ENCODE results near the gene AOX1. TPM values are rescaled to one million over a fixed set of nuclear protein-coding genes. Genes with fewer than 3 reads are reported as not detected.

AOX1 gene
- total and polyA plus RNA-seq, 2 donors (not counting 1 experiment from before 2014, with no cell fraction given): 0.18 TPM; not detected in 1

GRCh38 chr2:200652158-200652557 lies 66.3 kb downstream of the AOX1 start:
- H3K27ac Mint-ChIP-seq: no peak overlapping the region
- no peak overlapping the region for H3K4me3 Mint-ChIP-seq
- H4K20me1 ChIP-seq (ENCODE audit: control insufficient read depth, insufficient read depth, low read length, poor library complexity, severe bottlenecking): no peaks in the 10 kb centered on the region
- no peak overlapping the region for H3K4me2 ChIP-seq (replicated peaks; ENCODE audit: low read depth, low read length, poor library complexity, severe bottlenecking)
- peaks cover 30% of the 10 kb centered on the region for H3K27me3 Mint-ChIP-seq
- no peaks in the 10 kb centered on the region for H3K4me1 Mint-ChIP-seq
- no peaks in the 10 kb centered on the region for H3K27me3 ChIP-seq (replicated peaks in 1 of 4; ENCODE audit: control extremely low read depth in 1 of 4, control insufficient read depth in 3 of 4, insufficient read depth in 4 of 4, low read length in 3 of 4)
- no peaks in the 10 kb centered on the region for H3K36me3 ChIP-seq (replicated peaks in 1 of 2; ENCODE audit: control extremely low read depth in 1 of 2, control insufficient read depth in 1 of 2, extremely low read depth in 1 of 2, insufficient read depth in 2 of 2, low read length in 1 of 2)
- ChIA-PET CTCF (interaction anchor here (0.6 kb wide), 1 partner anchor 1897 kb away, joined by 3 read pairs; no protein-coding TSS in a partner anchor), POLR2A (no interaction called here)
- H3K79me2 ChIP-seq (ENCODE audit: control insufficient read depth, insufficient read depth, low read length): no peaks in the 10 kb centered on the region
- H2AFZ ChIP-seq (ENCODE audit: insufficient read depth, low read depth, low read length, poor library complexity, severe bottlenecking): no peak overlapping the region
- no peak overlapping the region for H3K4me3 ChIP-seq (ENCODE audit: control extremely low read depth in 1 of 5, extremely low read depth in 1 of 5, insufficient read depth in 1 of 5, low read depth in 2 of 5, low read length in 4 of 5)
- no peaks in the 10 kb centered on the region for H3K4me1 ChIP-seq (ENCODE audit: control insufficient read depth in 2 of 2, insufficient read depth in 2 of 2, low read length in 2 of 2)
- no peak overlapping the region for H3K9ac ChIP-seq (ENCODE audit: low read length)
- H3K9me3 Mint-ChIP-seq (ENCODE audit: insufficient read depth): no peaks in the 10 kb centered on the region
- TF ChIP-seq CTCF (IDR thresholded peaks at IDR 0.05) (no peak), EZH2 (IDR thresholded peaks at IDR 0.05; ENCODE audit: borderline replicate concordance, insufficient read depth, low read depth, low read length, poor library complexity, severe bottlenecking) (no peak)
- intact Hi-C loops (cut with micrococcal nuclease): no loop called here
- DNase-seq (no peak), ATAC-seq (ENCODE audit: low read depth) (no peak)
- H3K27ac ChIP-seq (ENCODE audit: low read length in 2 of 2): no peak overlapping the region
- H3K9me3 ChIP-seq (ENCODE audit: control extremely low read depth in 1 of 3, control insufficient read depth in 2 of 3, insufficient read depth in 1 of 3, low read length in 2 of 3): no peaks in the 10 kb centered on the region
- 67% methylated on average over 1 of the region's 1 CpG for WGBS (ENCODE audit: insufficient coverage)

GRCh38 chr2:200653021-200653420 lies 67.2 kb downstream of the AOX1 start:
- H3K27me3 ChIP-seq (replicated peaks in 1 of 4; ENCODE audit: control extremely low read depth in 1 of 4, control insufficient read depth in 3 of 4, insufficient read depth in 4 of 4, low read length in 3 of 4): no peaks in the 10 kb centered on the region
- Mint-ChIP-seq H3K27ac (no peak overlapping the region), H3K4me3 (no peak overlapping the region), H3K27me3 (peaks cover 30% of the 10 kb centered on the region), H3K4me1 (no peaks in the 10 kb centered on the region), H3K9me3 (ENCODE audit: insufficient read depth) (no peaks in the 10 kb centered on the region)
- ChIA-PET POLR2A (no interaction called here), CTCF (no interaction called here)
- H3K4me1 ChIP-seq (ENCODE audit: control insufficient read depth in 2 of 2, insufficient read depth in 2 of 2, low read length in 2 of 2): no peaks in the 10 kb centered on the region
- TF ChIP-seq CTCF (IDR thresholded peaks at IDR 0.05) (no peak), EZH2 (IDR thresholded peaks at IDR 0.05; ENCODE audit: borderline replicate concordance, insufficient read depth, low read depth, low read length, poor library complexity, severe bottlenecking) (no peak)
- H3K4me3 ChIP-seq (ENCODE audit: control extremely low read depth in 1 of 5, extremely low read depth in 1 of 5, insufficient read depth in 1 of 5, low read depth in 2 of 5, low read length in 4 of 5): no peak overlapping the region
- no peaks in the 10 kb centered on the region for H3K9me3 ChIP-seq (ENCODE audit: control extremely low read depth in 1 of 3, control insufficient read depth in 2 of 3, insufficient read depth in 1 of 3, low read length in 2 of 3)
- no CpG with 5 or more reads among the region's 3 CpGs for WGBS (ENCODE audit: insufficient coverage)
- no peaks in the 10 kb centered on the region for H4K20me1 ChIP-seq (ENCODE audit: control insufficient read depth, insufficient read depth, low read length, poor library complexity, severe bottlenecking)
- no peak for ATAC-seq (ENCODE audit: low read depth)
- no peak overlapping the region for H3K9ac ChIP-seq (ENCODE audit: low read length)
- H2AFZ ChIP-seq (ENCODE audit: insufficient read depth, low read depth, low read length, poor library complexity, severe bottlenecking): no peak overlapping the region
- no peak overlapping the region for H3K27ac ChIP-seq (ENCODE audit: low read length in 2 of 2)
- no peaks in the 10 kb centered on the region for H3K36me3 ChIP-seq (replicated peaks in 1 of 2; ENCODE audit: control extremely low read depth in 1 of 2, control insufficient read depth in 1 of 2, extremely low read depth in 1 of 2, insufficient read depth in 2 of 2, low read length in 1 of 2)
- H3K79me2 ChIP-seq (ENCODE audit: control insufficient read depth, insufficient read depth, low read length): no peaks in the 10 kb centered on the region
- H3K4me2 ChIP-seq (replicated peaks; ENCODE audit: low read depth, low read length, poor library complexity, severe bottlenecking): no peak overlapping the region
- intact Hi-C loops (cut with micrococcal nuclease): no loop called here
- no peak for DNase-seq

Data from B cell (primary cell).